K562 (cell line): ENCODE measurements around the gene PAPOLB.

Experiments
- ASH1L ChIP-seq: fragments of 450-650 bp; IDR thresholded peaks from 2 replicates; pipeline ENCODE4 v1.6.1; 2018; ENCODE audit warnings: borderline replicate concordance, mild to moderate bottlenecking, low read depth; ENCODE audit not compliant: partially characterized antibody
- BRCA1 ChIP-seq, 2 experiments: fragments of 450-650 bp in 1 of 2; sonication (generic) in 1 of 2; formaldehyde crosslinking in 1 of 2; IDR thresholded peaks; 2 replicates each; pipeline versions ENCODE4 v1.5.0 to v1.6.1; 2017 to 2020; ENCODE audit warnings: mild to moderate bottlenecking in 1 of 2, missing genetic modification reagents in 1 of 2
- CHCHD3 ChIP-seq: fragments of 250-450 bp; sonication (Bioruptor Pico); IDR thresholded peaks from 2 replicates; pipeline ENCODE4 v2.1.2; 2022; ENCODE audit warnings: mild to moderate bottlenecking
- ETV6 ChIP-seq, 3 experiments: fragments of 150-350 bp in 1 of 3; sonication (generic) in 1 of 3; formaldehyde crosslinking in 1 of 3; IDR thresholded peaks; 2 replicates each; pipeline versions ENCODE4 v1.6.1 to v1.8.0; 2014 to 2022; ENCODE audit warnings: borderline replicate concordance in 2 of 3, low read depth in 2 of 3, antibody characterized with exemption in 1 of 3, low read length in 1 of 3, mild to moderate bottlenecking in 1 of 3, missing genetic modification reagents in 1 of 3
- HOXB6 ChIP-seq: fragments of 250-450 bp; sonication (Bioruptor Pico); IDR thresholded peaks from 2 replicates; pipeline ENCODE4 v1.5.1; 2022; ENCODE audit warnings: mild to moderate bottlenecking, borderline replicate concordance
- RBM39 ChIP-seq: fragments of 200-400 bp; formaldehyde crosslinking; optimal IDR thresholded peaks from 2 replicates; pipeline ENCODE3; 2018; ENCODE audit warnings: low read depth, low read length
- TAF1 ChIP-seq: IDR thresholded peaks from 2 replicates; pipeline ENCODE4 v1.6.1; 2011; ENCODE audit warnings: mild to moderate bottlenecking, low read length, moderate library complexity; ENCODE audit not compliant: insufficient read depth, control insufficient read depth, severe bottlenecking; ENCODE audit errors: extremely low read depth
- ZNF274 ChIP-seq: IDR thresholded peaks from 2 replicates; pipeline ENCODE4 v1.6.1; 2011; ENCODE audit warnings: low read depth, mild to moderate bottlenecking, low read length, moderate library complexity, borderline replicate concordance
- TF ChIP-seq, protein P1 (sequence below), 3 experiments: IDR thresholded peaks in 2 of 3; conservative IDR thresholded peaks in 1 of 3; 2 replicates each; pipeline ENCODE4 v1.5.1; 2011 to 2012; ENCODE audit warnings: low read length in 3 of 3, mild to moderate bottlenecking in 3 of 3, control low read depth in 2 of 3, improper control_type of control experiment in 1 of 3, inconsistent platforms in 1 of 3, low read depth in 1 of 3, mixed read lengths in 1 of 3, moderate library complexity in 1 of 3; ENCODE audit not compliant: insufficient read depth in 2 of 3
- TF ChIP-seq, protein P2 (sequence below): fragments of 250-450 bp; sonication (Bioruptor Pico); IDR thresholded peaks from 2 replicates; pipeline ENCODE4 v1.5.0; 2021

DNA sequence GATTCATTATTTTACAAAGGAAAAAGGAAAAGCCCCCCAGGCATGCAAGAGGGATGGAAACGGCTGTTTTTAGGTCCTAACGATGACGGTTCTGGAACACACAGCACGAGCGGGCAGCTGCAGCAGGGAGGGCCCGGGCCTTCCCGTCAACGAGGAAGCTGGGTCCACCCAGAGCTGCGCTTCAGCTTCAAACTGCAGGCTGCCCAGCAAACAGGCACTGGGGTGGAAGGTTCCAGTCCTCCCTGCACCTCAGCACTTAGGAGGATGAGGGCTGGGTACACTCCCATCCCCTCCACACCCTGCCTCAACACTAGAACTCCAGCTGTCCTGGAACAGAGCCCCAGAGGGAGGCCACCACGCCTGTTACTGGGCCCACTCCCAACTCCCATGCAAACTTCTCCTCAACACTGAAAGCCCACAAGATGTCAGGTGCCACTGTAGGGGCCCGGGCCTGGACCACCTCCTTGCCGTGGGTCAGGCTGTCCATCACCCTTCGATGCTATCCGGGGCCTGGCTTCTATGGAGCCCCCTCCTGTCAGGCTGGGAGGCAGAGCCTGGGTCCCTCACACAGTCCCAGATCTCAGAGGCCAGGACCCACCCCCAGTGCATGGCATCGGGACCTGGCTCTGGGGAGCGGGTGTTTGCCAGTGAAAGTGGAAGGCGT, 33.0 kb downstream of the PAPOLB start:
- TF ChIP-seq TAF1 (no peak), BRCA1 (IDR thresholded peaks at IDR 0.05) (no peak), BRCA1 (CRISPR knock-in tag; IDR thresholded peaks at IDR 0.05) (no peak), CHCHD3 (CRISPR knock-in tag) (no peak), ASH1L (no peak), ZNF274 (no peak), RBM39 (no peak), ETV6 (IDR thresholded peaks at IDR 0.05; ENCODE audit: borderline replicate concordance in 1 of 2, low read depth in 2 of 2, low read length in 1 of 2) (no peak), ETV6 (CRISPR knock-in tag; IDR thresholded peaks at IDR 0.05; ENCODE audit: borderline replicate concordance) (no peak), HOXB6 (CRISPR knock-in tag) (no peak)
- TF ChIP-seq, protein P1, sequence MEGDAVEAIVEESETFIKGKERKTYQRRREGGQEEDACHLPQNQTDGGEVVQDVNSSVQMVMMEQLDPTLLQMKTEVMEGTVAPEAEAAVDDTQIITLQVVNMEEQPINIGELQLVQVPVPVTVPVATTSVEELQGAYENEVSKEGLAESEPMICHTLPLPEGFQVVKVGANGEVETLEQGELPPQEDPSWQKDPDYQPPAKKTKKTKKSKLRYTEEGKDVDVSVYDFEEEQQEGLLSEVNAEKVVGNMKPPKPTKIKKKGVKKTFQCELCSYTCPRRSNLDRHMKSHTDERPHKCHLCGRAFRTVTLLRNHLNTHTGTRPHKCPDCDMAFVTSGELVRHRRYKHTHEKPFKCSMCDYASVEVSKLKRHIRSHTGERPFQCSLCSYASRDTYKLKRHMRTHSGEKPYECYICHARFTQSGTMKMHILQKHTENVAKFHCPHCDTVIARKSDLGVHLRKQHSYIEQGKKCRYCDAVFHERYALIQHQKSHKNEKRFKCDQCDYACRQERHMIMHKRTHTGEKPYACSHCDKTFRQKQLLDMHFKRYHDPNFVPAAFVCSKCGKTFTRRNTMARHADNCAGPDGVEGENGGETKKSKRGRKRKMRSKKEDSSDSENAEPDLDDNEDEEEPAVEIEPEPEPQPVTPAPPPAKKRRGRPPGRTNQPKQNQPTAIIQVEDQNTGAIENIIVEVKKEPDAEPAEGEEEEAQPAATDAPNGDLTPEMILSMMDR (IDR thresholded peaks at IDR 0.05 in 2 of 3, conservative IDR thresholded peaks at IDR 0.05 in 1 of 3; ENCODE audit: insufficient read depth in 2 of 3, low read depth in 1 of 3, low read length in 3 of 3), result no peak
- TF ChIP-seq, protein P2, sequence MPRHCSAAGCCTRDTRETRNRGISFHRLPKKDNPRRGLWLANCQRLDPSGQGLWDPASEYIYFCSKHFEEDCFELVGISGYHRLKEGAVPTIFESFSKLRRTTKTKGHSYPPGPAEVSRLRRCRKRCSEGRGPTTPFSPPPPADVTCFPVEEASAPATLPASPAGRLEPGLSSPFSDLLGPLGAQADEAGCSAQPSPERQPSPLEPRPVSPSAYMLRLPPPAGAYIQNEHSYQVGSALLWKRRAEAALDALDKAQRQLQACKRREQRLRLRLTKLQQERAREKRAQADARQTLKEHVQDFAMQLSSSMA (CRISPR knock-in tag), result no peak
